ENCODE results near the gene PBX1. TPM values are rescaled to one million over a fixed set of nuclear protein-coding genes. Genes with fewer than 3 reads are reported as not detected.

The PBX1 gene
- total RNA-seq, 1 experiment from 2014 or later = 9.8 TPM

DNA sequence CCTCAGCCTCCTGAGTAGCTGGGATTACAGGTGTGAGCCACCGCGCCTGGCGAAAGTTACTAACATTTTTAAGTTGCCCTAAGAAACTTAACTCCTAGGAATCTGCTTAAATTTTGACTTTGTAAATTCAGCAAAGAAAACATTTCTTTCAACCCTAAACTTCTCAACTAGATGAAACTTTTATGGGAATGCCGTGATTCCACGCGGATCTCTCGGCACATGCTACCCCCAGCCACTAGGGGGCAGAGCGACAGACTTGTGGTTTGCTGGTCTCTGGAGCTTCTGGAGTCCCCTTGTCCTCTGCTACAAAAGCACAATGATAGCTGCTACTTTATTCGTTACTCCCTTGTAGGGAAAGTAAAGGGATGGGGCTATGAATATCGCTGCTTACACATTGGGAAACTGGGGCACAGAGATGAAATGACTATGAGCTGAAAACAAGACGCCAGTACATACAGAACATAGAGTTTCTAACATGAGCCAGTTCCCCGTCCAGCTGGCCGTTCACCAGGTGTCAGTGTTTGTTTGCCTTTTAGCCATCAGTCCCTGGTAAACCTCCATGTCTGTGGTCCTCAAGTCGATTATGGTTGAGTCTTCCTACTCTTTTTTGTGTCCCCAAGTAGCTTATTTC is 114.7 kb downstream of the PBX1 start:
- ChIA-PET POLR2A (ENCODE audit: unreplicated experiment) (interaction anchor here (0.5 kb wide), 1 partner anchor 14 kb away, joined by 4 read pairs; no protein-coding TSS in a partner anchor), CTCF (interaction anchor here (0.7 kb wide), 1 partner anchor 92 kb away, joined by 3 read pairs; no protein-coding TSS in a partner anchor)
- H3K27ac ChIP-seq (ENCODE audit: low read length) = no peak overlapping the region
- peaks cover 14% of the 10 kb centered on the region for H3K4me1 ChIP-seq (ENCODE audit: insufficient read depth, low read length)
- no peaks in the 10 kb centered on the region for H3K9me2 ChIP-seq (replicated peaks; ENCODE audit: low read length)
- H3K9me3 ChIP-seq (ENCODE audit: low read length) = no peaks in the 10 kb centered on the region
- no peaks in the 10 kb centered on the region for H4K20me1 ChIP-seq (ENCODE audit: low read length)
- H3K36me3 ChIP-seq (ENCODE audit: low read depth, low read length) = no peaks in the 10 kb centered on the region
- no TSS peak for BruUV-seq (replicated peaks)
- H3K27me3 ChIP-seq (ENCODE audit: low read length) = no peaks in the 10 kb centered on the region
- H3K4me2 ChIP-seq (ENCODE audit: low read length) = no peak overlapping the region
- no peaks in the 10 kb centered on the region for H3F3A ChIP-seq (ENCODE audit: low read length, unreplicated experiment)
- no peak overlapping the region for H3K9ac ChIP-seq (ENCODE audit: low read length)
- ATAC-seq (no peak), DNase-seq (peak; percentile 33)
- no peak overlapping the region for H3K4me3 ChIP-seq (ENCODE audit: low read length)
- intact Hi-C loops (cut with micrococcal nuclease) = loop anchor here (10.0 kb wide), 1 partner anchor 61 kb away; no protein-coding TSS in a partner anchor
- TF ChIP-seq CTCF (conservative IDR thresholded peaks at IDR 0.05; ENCODE audit: low read depth, low read length) = peak; percentile 82
- TF ChIP-seq EZH2 (IDR thresholded peaks at IDR 0.05; ENCODE audit: low read length, unreplicated experiment) = no peak
- H3K79me2 ChIP-seq (ENCODE audit: low read length) = no peaks in the 10 kb centered on the region
- no peak overlapping the region for H2AFZ ChIP-seq (ENCODE audit: low read length)

- H3K9me3 ChIP-seq (ENCODE audit: low read length) = no peaks in the 10 kb centered on the region
- ATAC-seq (peak; percentile 100), DNase-seq (peak; percentile 84)
- no peak overlapping the region for H3K4me3 ChIP-seq (ENCODE audit: low read length)
- no peaks in the 10 kb centered on the region for H3K9me2 ChIP-seq (replicated peaks; ENCODE audit: low read length)
- intact Hi-C loops (cut with micrococcal nuclease) = loop anchor here (10.0 kb wide), 1 partner anchor 59 kb away; no protein-coding TSS in a partner anchor
- no peaks in the 10 kb centered on the region for H4K20me1 ChIP-seq (ENCODE audit: low read length)
- no peaks in the 10 kb centered on the region for H3F3A ChIP-seq (ENCODE audit: low read length, unreplicated experiment)
- H3K4me1 ChIP-seq (ENCODE audit: insufficient read depth, low read length) = peaks cover 14% of the 10 kb centered on the region
- no TSS peak for BruUV-seq (replicated peaks)
- TF ChIP-seq EZH2 (IDR thresholded peaks at IDR 0.05; ENCODE audit: low read length, unreplicated experiment) = no peak
- TF ChIP-seq EZH2phosphoT487 (IDR thresholded peaks at IDR 0.05; ENCODE audit: borderline replicate concordance, low read length) = no peak
- TF ChIP-seq CTCF (conservative IDR thresholded peaks at IDR 0.05; ENCODE audit: low read depth, low read length) = no peak
- H3K4me2 ChIP-seq (ENCODE audit: low read length) = peak overlapping the region; percentile 36
- H3K79me2 ChIP-seq (ENCODE audit: low read length) = no peaks in the 10 kb centered on the region
- POLR2A ChIA-PET (ENCODE audit: unreplicated experiment) = no interaction called here
- H3K27ac ChIP-seq (ENCODE audit: low read length) = no peak overlapping the region
- no peak overlapping the region for H3K9ac ChIP-seq (ENCODE audit: low read length)
- H3K27me3 ChIP-seq (ENCODE audit: low read length) = no peaks in the 10 kb centered on the region
- H3K36me3 ChIP-seq (ENCODE audit: low read depth, low read length) = no peaks in the 10 kb centered on the region
- H2AFZ ChIP-seq (ENCODE audit: low read length) = peak overlapping the region; percentile 45; the same call in 1 of the 2 replicates
- CTCF ChIA-PET = no interaction called here
These were observed 116.4 kb downstream of the PBX1 start for GRCh38 chr1:164675342-164675904.

GRCh38 chr1:164678136-164678700 is 119.2 kb downstream of the PBX1 start:
- H3K4me1 ChIP-seq (ENCODE audit: insufficient read depth, low read length) = peaks cover 21% of the 10 kb centered on the region
- H3K79me2 ChIP-seq (ENCODE audit: low read length) = no peaks in the 10 kb centered on the region
- no peaks in the 10 kb centered on the region for H3F3A ChIP-seq (ENCODE audit: low read length, unreplicated experiment)
- no peak overlapping the region for H3K4me2 ChIP-seq (ENCODE audit: low read length)
- no peaks in the 10 kb centered on the region for H3K27me3 ChIP-seq (ENCODE audit: low read length)
- no peaks in the 10 kb centered on the region for H3K9me2 ChIP-seq (replicated peaks; ENCODE audit: low read length)
- intact Hi-C loops (cut with micrococcal nuclease) = loop anchor here (10.0 kb wide), 1 partner anchor 57 kb away; no protein-coding TSS in a partner anchor
- no peak overlapping the region for H3K9ac ChIP-seq (ENCODE audit: low read length)
- TF ChIP-seq EZH2 (IDR thresholded peaks at IDR 0.05; ENCODE audit: low read length, unreplicated experiment) = no peak
- no peak for TF ChIP-seq EZH2phosphoT487 (IDR thresholded peaks at IDR 0.05; ENCODE audit: borderline replicate concordance, low read length)
- TF ChIP-seq CTCF (conservative IDR thresholded peaks at IDR 0.05; ENCODE audit: low read depth, low read length) = no peak
- no peaks in the 10 kb centered on the region for H3K9me3 ChIP-seq (ENCODE audit: low read length)
- ChIA-PET CTCF (no interaction called here), POLR2A (ENCODE audit: unreplicated experiment) (no interaction called here)
- no peak overlapping the region for H3K4me3 ChIP-seq (ENCODE audit: low read length)
- DNase-seq = no peak
- no peaks in the 10 kb centered on the region for H3K36me3 ChIP-seq (ENCODE audit: low read depth, low read length)
- ATAC-seq = no peak
- H3K27ac ChIP-seq (ENCODE audit: low read length) = no peak overlapping the region
- no peak overlapping the region for H2AFZ ChIP-seq (ENCODE audit: low read length)
- BruUV-seq (replicated peaks) = no TSS peak
- H4K20me1 ChIP-seq (ENCODE audit: low read length) = no peaks in the 10 kb centered on the region
